Mesangial cell (primary cell): ENCODE results near the gene YPEL4. TPM values are rescaled to one million over a fixed set of nuclear protein-coding genes. Genes with fewer than 3 reads are reported as not detected.

Source experiments
- total RNA-seq: library from RNA; depleted of rRNA; stranded (reverse); fragments of >200 nt; gene quantifications from 2 replicates; pipeline ENCODE4 v1.2.3, GENCODE V29; 2015

YPEL4 gene, protein sequence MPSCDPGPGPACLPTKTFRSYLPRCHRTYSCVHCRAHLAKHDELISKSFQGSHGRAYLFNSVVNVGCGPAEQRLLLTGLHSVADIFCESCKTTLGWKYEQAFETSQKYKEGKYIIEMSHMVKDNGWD
- total RNA-seq = 0.38 TPM in 1 of 2 replicates, not detected in the other

GRCh38 chr11:57649826-57650738 is at the start of gene YPEL4:
Gene YPEL4 (minus strand): TSS chr11:57649912. CDS start chr11:57647107, 2,805 bp downstream.

GRCh38 chr11:57667736-57668433 is 18.2 kb upstream of the YPEL4 start, which contains the start of gene ZDHHC5:
Gene ZDHHC5 (plus strand): TSS chr11:57668114. CDS start chr11:57673091, 4,977 bp downstream.

GRCh38 chr11:57657194-57658022 is 7.7 kb upstream of the YPEL4 start, which contains the start of gene CLP1:
Gene CLP1 (plus strand): TSS chr11:57657762. CDS start chr11:57659477, 1,715 bp downstream.

GRCh38 chr11:57597461-57597915 is 52.2 kb downstream of the YPEL4 start, which contains the start of gene SERPING1:
Gene SERPING1 (plus strand): TSS chr11:57597685. CDS start chr11:57598271, 586 bp downstream.

Other genes with a start within 250 kb of the YPEL4 start
- gene SLC43A3, start 222.8 kb downstream of the YPEL4 start, total RNA-seq = 15.7 and 44.2 TPM in 2 replicates
- 0.16 and 4.4 TPM in 2 replicates for gene RTN4RL2, start 189.4 kb downstream of the YPEL4 start, total RNA-seq
- gene SLC43A1, start 134.2 kb downstream of the YPEL4 start, total RNA-seq = 9.8 and 12.4 TPM in 2 replicates
- gene TIMM10, start 119.2 kb downstream of the YPEL4 start, total RNA-seq = 37.6 and 71.2 TPM in 2 replicates
- gene SMTNL1, start 112.3 kb downstream of the YPEL4 start, total RNA-seq = not detected in 2 replicates
- gene UBE2L6, start 82.2 kb downstream of the YPEL4 start, total RNA-seq = 11.9 and 50.8 TPM in 2 replicates
- 5.1 and 28.6 TPM in 2 replicates for gene SERPING1, start 52.2 kb downstream of the YPEL4 start, total RNA-seq
- gene CLP1, start 7.8 kb upstream of the YPEL4 start, total RNA-seq = 13.6 and 14.7 TPM in 2 replicates
- gene ZDHHC5, start 18.2 kb upstream of the YPEL4 start, total RNA-seq = 45.6 and 59.2 TPM in 2 replicates
- 33.6 and 36.5 TPM in 2 replicates for gene MED19, start 62.3 kb upstream of the YPEL4 start, total RNA-seq
- 54.0 and 69.1 TPM in 2 replicates for gene TMX2, start 62.7 kb upstream of the YPEL4 start, total RNA-seq
- 141 and 172 TPM in 2 replicates for gene SELENOH, start 91.6 kb upstream of the YPEL4 start, total RNA-seq
- gene BTBD18, start 101.9 kb upstream of the YPEL4 start, total RNA-seq = not detected in 2 replicates
- gene CTNND1, start 111.9 kb upstream of the YPEL4 start, total RNA-seq = 76.8 and 97.1 TPM in 2 replicates